Measurements from ENCODE around the gene CCDC159.
"Not testable (repeated sequence)": the region's sequence is repeated elsewhere in the genome, so short reads cannot be mapped to it uniquely, and the experiment has no call there.

Gene CCDC159, protein sequence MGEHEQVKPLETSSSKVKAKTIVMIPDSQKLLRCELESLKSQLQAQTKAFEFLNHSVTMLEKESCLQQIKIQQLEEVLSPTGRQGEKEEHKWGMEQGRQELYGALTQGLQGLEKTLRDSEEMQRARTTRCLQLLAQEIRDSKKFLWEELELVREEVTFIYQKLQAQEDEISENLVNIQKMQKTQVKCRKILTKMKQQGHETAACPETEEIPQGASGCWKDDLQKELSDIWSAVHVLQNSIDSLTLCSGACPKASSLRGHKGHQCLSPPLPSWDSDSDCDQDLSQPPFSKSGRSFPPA

DNA sequence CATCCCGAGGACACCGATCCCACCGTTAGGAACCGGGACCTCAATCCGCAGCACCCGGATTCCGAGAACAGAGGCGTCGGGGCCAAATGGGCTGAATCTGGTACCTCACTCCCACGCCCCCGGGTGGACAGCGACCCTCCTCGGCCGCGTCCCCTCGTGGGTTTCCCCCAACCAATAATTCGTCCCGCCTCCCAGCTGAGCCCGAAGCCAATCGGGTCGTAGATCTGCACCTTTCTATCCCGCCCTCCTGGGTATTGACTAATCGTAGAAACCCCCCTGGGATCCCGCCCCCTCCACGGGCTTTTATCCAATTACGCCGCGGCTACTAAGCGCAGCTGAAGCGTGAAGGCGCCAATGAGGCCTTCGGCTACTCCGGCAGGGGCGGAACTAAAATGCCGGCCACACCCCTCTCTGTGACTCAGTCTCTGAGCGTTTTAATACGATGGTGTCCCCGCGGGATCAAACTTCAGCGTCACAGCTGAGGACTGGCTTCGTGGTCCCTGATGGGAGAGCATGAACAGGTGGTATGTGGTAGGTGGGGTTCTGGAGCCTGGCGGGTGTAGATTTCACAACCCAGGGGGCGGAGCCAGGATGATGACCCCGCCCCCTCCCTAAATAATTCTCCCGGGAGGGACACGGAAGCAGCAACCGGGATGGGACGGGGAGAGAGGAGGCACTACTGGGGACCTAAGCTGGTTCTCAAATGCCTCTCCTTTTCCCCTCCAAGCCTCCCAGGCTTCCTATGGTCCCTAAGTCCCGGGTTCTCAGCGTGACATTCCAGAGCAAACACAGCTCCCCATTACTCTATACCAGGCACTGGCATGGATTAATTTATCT, at the start of gene CCDC159, which contains the start of gene TMEM205:
Gene CCDC159, plus strand, starts transcription at position 416 of the 837 bp plus-strand sequence. Its CDS starts 88 bp downstream, at position 504.
Gene TMEM205, minus strand, starts transcription at position 165 of the 837 bp plus-strand sequence. CDS start 649 bp downstream, outside the sequence.
- peak within 1 kb of the TSS; percentile 90 for H3K9ac ChIP-seq (ENCODE audit: low read length)
- H3K4me1 ChIP-seq (ENCODE audit: control insufficient read depth, insufficient read depth, low read length) = peaks cover 23% of the 10 kb centered on the region
- H3K27me3 ChIP-seq (replicated peaks; ENCODE audit: control insufficient read depth, insufficient read depth, low read length) = no peaks in the 10 kb centered on the region
- peak within 1 kb of the TSS; percentile 94 for H3K4me3 ChIP-seq (ENCODE audit: low read length)
- peak; percentile 100 for DNase-seq (ENCODE audit: low read depth)
- H3K36me3 ChIP-seq (ENCODE audit: control insufficient read depth, insufficient read depth, low read length, severe bottlenecking) = no peaks in the 10 kb centered on the region
- peaks cover 9% of the 10 kb centered on the region for H3K9me3 ChIP-seq (ENCODE audit: control insufficient read depth, low read length)

DNA sequence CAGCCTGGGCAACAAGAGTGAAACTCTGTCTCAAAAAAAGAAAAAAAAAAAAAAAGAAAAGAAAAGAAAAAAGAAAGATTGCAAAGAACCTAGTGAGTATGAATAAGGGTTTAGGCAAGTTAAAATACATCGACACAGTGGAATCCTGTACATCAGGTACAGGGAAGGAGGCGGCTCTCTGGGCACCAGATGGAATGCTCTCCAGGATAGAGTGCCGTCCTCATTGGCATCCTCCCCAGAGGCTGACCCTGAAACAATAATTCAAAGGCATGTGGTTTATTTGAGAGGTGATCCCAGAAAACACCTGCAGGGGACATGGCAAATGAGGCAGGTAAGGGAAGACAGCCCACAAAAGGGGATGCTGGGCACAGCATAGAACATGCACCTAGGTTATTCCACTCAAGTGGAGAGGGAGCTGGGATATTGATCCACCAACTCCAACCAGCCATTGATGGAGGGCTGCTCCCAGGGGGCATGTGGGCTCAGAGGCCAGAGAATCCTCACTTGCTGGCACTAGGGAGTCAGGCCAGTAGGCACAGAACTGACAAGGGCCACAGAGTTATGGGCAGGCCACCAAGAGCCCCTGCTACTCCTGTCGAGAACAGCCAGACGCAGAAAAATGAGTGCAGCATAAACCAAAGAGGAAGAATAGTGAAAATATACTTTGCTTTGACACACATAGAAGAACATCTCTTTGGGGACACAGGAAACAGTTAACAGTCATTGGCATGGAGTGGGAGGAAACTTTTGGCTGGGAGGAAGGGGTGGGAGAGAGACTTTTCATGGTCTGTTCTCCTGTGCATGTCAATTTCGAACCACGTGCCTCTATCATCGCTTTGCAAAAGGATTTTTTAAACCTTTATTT, 46.1 kb upstream of the CCDC159 start:
- Histone ChIP-seq H3K27me3 (replicated peaks; ENCODE audit: control insufficient read depth, insufficient read depth, low read length) (peaks cover 14% of the 10 kb centered on the region), H3K9me3 (ENCODE audit: control insufficient read depth, low read length) (no peaks in the 10 kb centered on the region), H3K36me3 (ENCODE audit: control insufficient read depth, insufficient read depth, low read length, severe bottlenecking) (no peaks in the 10 kb centered on the region), H3K9ac (ENCODE audit: low read length) (no peak overlapping the region), H3K4me1 (ENCODE audit: control insufficient read depth, insufficient read depth, low read length) (peaks cover 16% of the 10 kb centered on the region), H3K4me3 (ENCODE audit: low read length) (no peak overlapping the region)
- DNase-seq (ENCODE audit: low read depth) = no peak

DNA sequence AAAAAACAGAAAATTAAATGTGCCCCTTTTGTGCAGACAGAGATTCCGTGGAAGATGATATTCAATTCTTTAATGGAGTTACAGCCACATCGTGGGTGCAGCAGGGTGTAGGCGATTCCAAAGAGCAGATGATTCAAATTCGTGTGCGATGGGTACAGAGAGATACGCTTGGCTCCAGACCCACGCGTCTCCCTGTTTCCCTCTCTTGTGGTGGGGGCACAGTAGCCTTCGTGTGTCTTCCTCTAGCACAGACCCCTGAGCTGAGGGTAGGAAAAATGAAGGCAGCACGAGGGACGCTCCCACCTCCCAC, 45.6 kb upstream of the CCDC159 start:
- Histone ChIP-seq H3K36me3 (ENCODE audit: control insufficient read depth, insufficient read depth, low read length, severe bottlenecking) (no peaks in the 10 kb centered on the region), H3K4me3 (ENCODE audit: low read length) (no peak overlapping the region), H3K9ac (ENCODE audit: low read length) (no peak overlapping the region), H3K9me3 (ENCODE audit: control insufficient read depth, low read length) (no peaks in the 10 kb centered on the region), H3K27me3 (replicated peaks; ENCODE audit: control insufficient read depth, insufficient read depth, low read length) (peaks cover 14% of the 10 kb centered on the region), H3K4me1 (ENCODE audit: control insufficient read depth, insufficient read depth, low read length) (peaks cover 14% of the 10 kb centered on the region)
- no peak for DNase-seq (ENCODE audit: low read depth)

DNA sequence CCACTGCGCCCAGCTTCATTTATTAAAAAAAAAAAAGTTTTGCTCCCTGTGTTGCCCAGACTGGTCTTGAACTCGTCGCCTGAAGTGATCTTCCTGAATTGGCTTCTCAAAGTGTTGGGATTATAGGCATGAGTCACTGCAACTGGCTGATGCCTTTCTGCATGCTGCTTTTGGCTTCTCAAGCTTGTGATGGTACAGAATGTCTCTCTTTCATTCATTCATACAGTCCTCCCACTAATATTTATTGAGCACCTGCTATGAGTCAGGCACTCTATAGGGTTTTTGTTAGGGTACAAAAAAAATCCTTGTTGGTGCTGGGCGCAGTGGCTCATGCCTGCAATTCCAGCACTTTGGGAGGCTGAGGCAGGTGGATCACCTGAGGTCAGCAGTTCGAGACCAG, 41.4 kb upstream of the CCDC159 start:
- no peak overlapping the region for H3K9ac ChIP-seq (ENCODE audit: low read length)
- H3K9me3 ChIP-seq (ENCODE audit: control insufficient read depth, low read length) = no peaks in the 10 kb centered on the region
- H3K36me3 ChIP-seq (ENCODE audit: control insufficient read depth, insufficient read depth, low read length, severe bottlenecking) = no peaks in the 10 kb centered on the region

DNA sequence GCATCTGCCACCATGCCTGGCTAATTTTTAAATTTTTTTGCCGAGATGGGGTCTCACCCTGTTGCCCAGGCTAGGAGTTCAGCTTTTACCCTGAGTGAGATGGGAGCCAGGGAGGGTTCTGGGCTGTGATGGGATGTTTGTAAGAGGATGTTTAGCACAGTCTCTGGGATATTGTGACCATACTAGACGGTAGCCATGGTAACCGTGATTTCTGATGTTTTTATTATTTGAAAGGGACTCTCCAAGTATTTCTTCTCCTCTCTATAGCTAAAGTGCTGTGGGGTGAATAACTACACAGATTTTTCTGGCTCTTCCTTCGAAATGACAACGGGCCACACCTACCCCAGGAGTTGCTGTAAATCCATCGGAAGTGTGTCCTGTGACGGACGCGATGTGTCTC, 40.0 kb upstream of the CCDC159 start:
- H3K9ac ChIP-seq (ENCODE audit: low read length) = no peak overlapping the region
- no peaks in the 10 kb centered on the region for H3K9me3 ChIP-seq (ENCODE audit: control insufficient read depth, low read length)
- no peaks in the 10 kb centered on the region for H3K36me3 ChIP-seq (ENCODE audit: control insufficient read depth, insufficient read depth, low read length, severe bottlenecking)
- no peaks in the 10 kb centered on the region for H3K4me1 ChIP-seq (ENCODE audit: control insufficient read depth, insufficient read depth, low read length)
- peaks cover 13% of the 10 kb centered on the region for H3K27me3 ChIP-seq (replicated peaks; ENCODE audit: control insufficient read depth, insufficient read depth, low read length)
- no peak overlapping the region for H3K4me3 ChIP-seq (ENCODE audit: low read length)
- no peak for DNase-seq (ENCODE audit: low read depth)

More for the DNA sequence above, 41.4 kb upstream of the CCDC159 start:
- Histone ChIP-seq H3K4me3 (ENCODE audit: low read length) (no peak overlapping the region), H3K4me1 (ENCODE audit: control insufficient read depth, insufficient read depth, low read length) (no peaks in the 10 kb centered on the region), H3K27me3 (replicated peaks; ENCODE audit: control insufficient read depth, insufficient read depth, low read length) (peaks cover 18% of the 10 kb centered on the region)
- DNase-seq (ENCODE audit: low read depth) = no peak

DNA sequence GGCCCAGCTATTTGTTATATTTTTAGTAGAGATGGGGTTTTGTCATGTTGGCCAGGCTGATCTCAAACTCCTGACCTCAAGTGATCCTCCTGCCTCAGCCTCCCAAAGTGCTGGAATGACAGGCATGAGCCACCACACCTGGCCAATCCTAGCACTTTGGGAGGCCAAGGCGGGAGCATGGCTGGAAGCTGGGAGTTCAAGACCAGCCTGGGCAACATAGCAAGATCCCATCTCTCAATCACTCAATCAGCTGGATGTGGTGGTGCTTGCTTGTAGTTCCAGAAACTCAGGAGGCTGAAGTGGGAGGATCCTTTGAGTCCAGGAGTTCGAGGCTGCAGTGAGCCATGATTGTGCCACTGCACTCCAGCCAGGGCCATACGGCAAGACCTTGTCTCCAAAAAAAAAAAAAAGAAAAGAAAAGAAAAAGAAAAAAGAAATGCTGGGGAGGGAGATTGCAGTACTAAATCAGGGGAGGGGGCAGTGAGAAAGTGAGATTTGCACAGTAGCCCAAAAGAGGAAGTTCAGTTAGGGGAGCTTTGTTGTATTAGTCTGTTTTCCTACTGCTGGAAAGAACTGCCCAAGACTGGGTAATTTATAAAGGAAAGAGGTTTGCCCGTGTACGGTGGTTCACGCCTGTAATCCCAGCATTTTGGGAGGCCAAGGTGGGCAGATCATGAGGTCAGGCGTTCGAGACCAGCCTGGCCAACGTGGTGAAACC, 25.9 kb upstream of the CCDC159 start:
- not testable (repeated sequence) for DNase-seq (ENCODE audit: low read depth)
- H3K4me1 ChIP-seq (ENCODE audit: control insufficient read depth, insufficient read depth, low read length) = peaks cover 16% of the 10 kb centered on the region

DNA sequence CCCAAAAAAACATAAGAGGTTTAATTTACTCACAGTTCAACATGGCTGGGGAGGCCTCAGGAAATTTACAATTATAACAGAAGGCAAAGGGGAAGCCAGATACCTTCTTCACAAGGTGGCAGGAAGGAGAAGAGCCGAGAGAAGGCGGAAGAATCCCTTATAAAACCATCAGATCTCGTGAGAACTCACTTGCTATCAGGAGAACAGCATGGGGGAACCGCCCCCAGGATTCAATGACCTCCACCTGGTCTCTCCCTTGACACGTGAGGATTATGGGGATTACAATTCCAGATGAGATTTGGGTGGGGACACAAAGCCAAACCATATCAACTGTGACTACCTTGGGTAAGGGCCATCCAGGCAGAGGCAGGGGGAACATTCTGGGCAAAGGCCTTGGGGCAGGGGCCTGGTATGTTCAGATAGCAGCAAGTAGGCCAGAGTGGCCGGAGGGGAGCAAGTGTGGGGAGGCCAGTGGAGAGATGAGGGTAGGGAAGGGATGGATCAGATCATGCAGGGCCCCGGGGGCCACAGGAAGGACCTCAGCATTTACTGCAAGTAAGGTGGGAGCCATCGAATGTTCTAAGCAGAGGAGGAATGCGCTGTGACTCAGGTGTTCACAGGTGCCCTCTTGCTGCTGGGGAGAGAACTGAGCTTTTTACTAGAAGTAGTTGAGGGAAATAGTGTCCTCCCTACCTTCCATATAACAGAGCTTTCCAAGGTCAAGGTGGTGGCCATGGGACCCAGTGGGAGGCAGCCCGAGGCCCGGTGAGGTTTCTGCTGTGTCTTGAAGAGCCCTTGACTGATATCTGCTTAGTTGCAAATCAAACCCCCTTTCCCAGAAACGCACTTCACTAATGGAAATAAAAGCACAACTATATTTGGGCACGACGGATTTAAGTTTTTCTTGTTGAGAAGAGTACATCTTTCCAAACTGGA, 24.9 kb upstream of the CCDC159 start:
- DNase-seq (ENCODE audit: low read depth) = no peak
- H3K9me3 ChIP-seq (ENCODE audit: control insufficient read depth, low read length) = no peaks in the 10 kb centered on the region
- no peak overlapping the region for H3K4me3 ChIP-seq (ENCODE audit: low read length)
- H3K9ac ChIP-seq (ENCODE audit: low read length) = no peak overlapping the region
- H3K27me3 ChIP-seq (replicated peaks; ENCODE audit: control insufficient read depth, insufficient read depth, low read length) = no peaks in the 10 kb centered on the region
- H3K4me1 ChIP-seq (ENCODE audit: control insufficient read depth, insufficient read depth, low read length) = peaks cover 16% of the 10 kb centered on the region
- H3K36me3 ChIP-seq (ENCODE audit: control insufficient read depth, insufficient read depth, low read length, severe bottlenecking) = no peaks in the 10 kb centered on the region

More for the DNA sequence above, 25.9 kb upstream of the CCDC159 start:
- H3K36me3 ChIP-seq (ENCODE audit: control insufficient read depth, insufficient read depth, low read length, severe bottlenecking); H3K27me3 ChIP-seq (replicated peaks; ENCODE audit: control insufficient read depth, insufficient read depth, low read length); H3K4me3 ChIP-seq (ENCODE audit: low read length); H3K9me3 ChIP-seq (ENCODE audit: control insufficient read depth, low read length); H3K9ac ChIP-seq (ENCODE audit: low read length): not testable (repeated sequence)

DNA sequence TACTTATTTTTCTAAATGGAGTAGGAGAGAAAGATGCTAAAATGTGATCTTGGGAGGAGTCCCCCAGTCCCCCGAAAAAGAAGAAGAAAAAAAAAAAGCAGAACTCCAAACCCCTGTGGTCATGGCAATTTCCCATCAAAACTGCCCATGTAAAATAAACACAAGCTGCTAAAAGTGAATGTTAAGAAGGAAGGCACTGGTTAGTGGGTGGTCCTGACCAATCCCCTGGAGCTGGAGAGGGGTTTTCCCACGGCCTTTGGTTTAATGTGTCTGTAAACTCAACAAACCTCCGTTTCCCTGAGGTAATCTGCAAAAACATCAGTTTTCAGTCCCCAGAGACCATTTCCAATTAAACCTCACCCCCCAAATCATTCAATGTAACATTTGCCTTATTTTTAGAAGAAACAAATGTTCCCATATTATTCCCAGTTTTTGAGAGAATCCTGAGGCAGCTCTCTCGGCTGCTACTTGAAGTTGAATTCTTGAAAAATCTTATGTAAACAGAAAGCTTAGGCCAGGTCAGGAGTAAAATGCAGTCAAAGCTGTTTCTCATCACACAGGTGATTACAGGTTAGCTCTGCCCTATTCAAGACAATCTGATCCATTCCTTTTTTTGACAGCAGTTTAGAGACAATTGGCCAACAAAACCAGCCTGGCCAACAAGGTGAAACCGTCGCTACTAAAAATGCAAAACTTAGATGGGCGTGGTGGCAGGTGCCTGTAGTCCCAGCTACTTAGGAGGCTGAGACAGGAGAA, 23.9 kb upstream of the CCDC159 start:
- DNase-seq (ENCODE audit: low read depth) = no peak
- H3K36me3 ChIP-seq (ENCODE audit: control insufficient read depth, insufficient read depth, low read length, severe bottlenecking) = no peaks in the 10 kb centered on the region
- H3K9me3 ChIP-seq (ENCODE audit: control insufficient read depth, low read length) = no peaks in the 10 kb centered on the region
- no peak overlapping the region for H3K4me3 ChIP-seq (ENCODE audit: low read length)
- H3K27me3 ChIP-seq (replicated peaks; ENCODE audit: control insufficient read depth, insufficient read depth, low read length) = no peaks in the 10 kb centered on the region
- peaks cover 16% of the 10 kb centered on the region for H3K4me1 ChIP-seq (ENCODE audit: control insufficient read depth, insufficient read depth, low read length)
- no peak overlapping the region for H3K9ac ChIP-seq (ENCODE audit: low read length)

DNA sequence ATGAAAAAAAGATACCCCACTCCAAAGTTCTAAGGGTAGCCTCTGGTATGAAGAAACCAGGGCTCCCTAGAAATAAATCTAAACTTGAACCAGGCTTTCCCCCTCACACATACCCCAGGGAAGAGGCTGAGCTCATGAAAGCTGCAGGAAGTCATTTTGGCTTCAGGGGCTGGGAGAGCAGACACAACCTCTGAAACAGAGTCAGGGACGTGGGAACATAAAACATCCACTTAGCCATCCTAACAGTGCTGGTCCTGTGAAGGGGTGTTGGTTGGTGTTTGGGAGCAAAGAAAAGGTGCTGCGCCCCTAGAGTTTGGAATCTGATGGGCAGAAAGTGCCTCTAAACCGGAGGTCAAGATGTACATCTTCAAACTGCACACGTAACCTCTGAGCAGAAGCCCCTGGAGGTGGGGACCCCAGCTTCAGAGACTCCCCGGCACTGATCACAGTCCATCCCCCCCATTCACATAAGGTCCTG, 22.7 kb upstream of the CCDC159 start:
- peak overlapping the region; percentile 44 for H3K9ac ChIP-seq (ENCODE audit: low read length)
- no peak for DNase-seq (ENCODE audit: low read depth)
- no peaks in the 10 kb centered on the region for H3K9me3 ChIP-seq (ENCODE audit: control insufficient read depth, low read length)

More for the DNA sequence above, 22.7 kb upstream of the CCDC159 start:
- Histone ChIP-seq H3K27me3 (replicated peaks; ENCODE audit: control insufficient read depth, insufficient read depth, low read length) (no peaks in the 10 kb centered on the region), H3K4me3 (ENCODE audit: low read length) (peak overlapping the region; percentile 36), H3K4me1 (ENCODE audit: control insufficient read depth, insufficient read depth, low read length) (peaks cover 16% of the 10 kb centered on the region), H3K36me3 (ENCODE audit: control insufficient read depth, insufficient read depth, low read length, severe bottlenecking) (no peaks in the 10 kb centered on the region)

Data from adipocyte (in vitro differentiated cells).